ENCODE data around the gene PGAM1.

Gene PGAM1

DNA sequence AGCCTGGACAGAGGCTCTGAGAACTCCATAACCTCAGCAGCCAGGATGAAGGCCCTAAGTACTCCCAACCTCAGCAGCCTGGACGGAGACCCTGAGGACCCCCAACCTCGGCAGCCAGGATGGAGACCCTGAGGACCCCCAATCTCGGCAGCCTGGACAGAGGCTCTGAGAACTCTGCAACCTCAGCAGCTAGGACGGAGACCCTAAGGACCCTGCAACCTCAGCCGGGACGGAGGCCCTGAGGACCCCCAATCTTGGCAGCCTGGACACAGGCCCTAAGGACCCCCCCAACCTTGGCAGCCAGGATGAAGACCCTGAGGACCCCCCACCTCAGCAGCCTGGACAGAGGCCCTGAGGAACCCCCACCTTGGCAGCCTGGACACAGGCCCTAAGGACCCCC, 41.4 kb upstream of the PGAM1 start:
- TF ChIP-seq POLR2AphosphoS5 (IDR thresholded peaks at IDR 0.05; ENCODE audit: low read depth) = no peak
- TF ChIP-seq, protein P1, sequence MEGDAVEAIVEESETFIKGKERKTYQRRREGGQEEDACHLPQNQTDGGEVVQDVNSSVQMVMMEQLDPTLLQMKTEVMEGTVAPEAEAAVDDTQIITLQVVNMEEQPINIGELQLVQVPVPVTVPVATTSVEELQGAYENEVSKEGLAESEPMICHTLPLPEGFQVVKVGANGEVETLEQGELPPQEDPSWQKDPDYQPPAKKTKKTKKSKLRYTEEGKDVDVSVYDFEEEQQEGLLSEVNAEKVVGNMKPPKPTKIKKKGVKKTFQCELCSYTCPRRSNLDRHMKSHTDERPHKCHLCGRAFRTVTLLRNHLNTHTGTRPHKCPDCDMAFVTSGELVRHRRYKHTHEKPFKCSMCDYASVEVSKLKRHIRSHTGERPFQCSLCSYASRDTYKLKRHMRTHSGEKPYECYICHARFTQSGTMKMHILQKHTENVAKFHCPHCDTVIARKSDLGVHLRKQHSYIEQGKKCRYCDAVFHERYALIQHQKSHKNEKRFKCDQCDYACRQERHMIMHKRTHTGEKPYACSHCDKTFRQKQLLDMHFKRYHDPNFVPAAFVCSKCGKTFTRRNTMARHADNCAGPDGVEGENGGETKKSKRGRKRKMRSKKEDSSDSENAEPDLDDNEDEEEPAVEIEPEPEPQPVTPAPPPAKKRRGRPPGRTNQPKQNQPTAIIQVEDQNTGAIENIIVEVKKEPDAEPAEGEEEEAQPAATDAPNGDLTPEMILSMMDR (IDR thresholded peaks at IDR 0.05; ENCODE audit: insufficient read depth, low read length) = no peak
- TF ChIP-seq GABPA (IDR thresholded peaks at IDR 0.05; ENCODE audit: low read depth) = no peak
- no peak for TF ChIP-seq SPI1 (IDR thresholded peaks at IDR 0.05; ENCODE audit: borderline replicate concordance, low read depth)
- TF ChIP-seq, protein P2, sequence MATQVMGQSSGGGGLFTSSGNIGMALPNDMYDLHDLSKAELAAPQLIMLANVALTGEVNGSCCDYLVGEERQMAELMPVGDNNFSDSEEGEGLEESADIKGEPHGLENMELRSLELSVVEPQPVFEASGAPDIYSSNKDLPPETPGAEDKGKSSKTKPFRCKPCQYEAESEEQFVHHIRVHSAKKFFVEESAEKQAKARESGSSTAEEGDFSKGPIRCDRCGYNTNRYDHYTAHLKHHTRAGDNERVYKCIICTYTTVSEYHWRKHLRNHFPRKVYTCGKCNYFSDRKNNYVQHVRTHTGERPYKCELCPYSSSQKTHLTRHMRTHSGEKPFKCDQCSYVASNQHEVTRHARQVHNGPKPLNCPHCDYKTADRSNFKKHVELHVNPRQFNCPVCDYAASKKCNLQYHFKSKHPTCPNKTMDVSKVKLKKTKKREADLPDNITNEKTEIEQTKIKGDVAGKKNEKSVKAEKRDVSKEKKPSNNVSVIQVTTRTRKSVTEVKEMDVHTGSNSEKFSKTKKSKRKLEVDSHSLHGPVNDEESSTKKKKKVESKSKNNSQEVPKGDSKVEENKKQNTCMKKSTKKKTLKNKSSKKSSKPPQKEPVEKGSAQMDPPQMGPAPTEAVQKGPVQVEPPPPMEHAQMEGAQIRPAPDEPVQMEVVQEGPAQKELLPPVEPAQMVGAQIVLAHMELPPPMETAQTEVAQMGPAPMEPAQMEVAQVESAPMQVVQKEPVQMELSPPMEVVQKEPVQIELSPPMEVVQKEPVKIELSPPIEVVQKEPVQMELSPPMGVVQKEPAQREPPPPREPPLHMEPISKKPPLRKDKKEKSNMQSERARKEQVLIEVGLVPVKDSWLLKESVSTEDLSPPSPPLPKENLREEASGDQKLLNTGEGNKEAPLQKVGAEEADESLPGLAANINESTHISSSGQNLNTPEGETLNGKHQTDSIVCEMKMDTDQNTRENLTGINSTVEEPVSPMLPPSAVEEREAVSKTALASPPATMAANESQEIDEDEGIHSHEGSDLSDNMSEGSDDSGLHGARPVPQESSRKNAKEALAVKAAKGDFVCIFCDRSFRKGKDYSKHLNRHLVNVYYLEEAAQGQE (IDR thresholded peaks at IDR 0.05; ENCODE audit: insufficient replicate concordance, low read depth) = no peak
- Histone ChIP-seq H3K27me3 (ENCODE audit: insufficient read depth, poor library complexity, severe bottlenecking) (no peaks in the 10 kb centered on the region), H3K4me3 (replicated peaks; ENCODE audit: insufficient read depth, low read length) (no peak overlapping the region), H3K27ac (replicated peaks) (no peak overlapping the region)
- DNase-seq (ENCODE audit: low read depth in 1 of 2, low spot score in 1 of 2) = no peak

DNA sequence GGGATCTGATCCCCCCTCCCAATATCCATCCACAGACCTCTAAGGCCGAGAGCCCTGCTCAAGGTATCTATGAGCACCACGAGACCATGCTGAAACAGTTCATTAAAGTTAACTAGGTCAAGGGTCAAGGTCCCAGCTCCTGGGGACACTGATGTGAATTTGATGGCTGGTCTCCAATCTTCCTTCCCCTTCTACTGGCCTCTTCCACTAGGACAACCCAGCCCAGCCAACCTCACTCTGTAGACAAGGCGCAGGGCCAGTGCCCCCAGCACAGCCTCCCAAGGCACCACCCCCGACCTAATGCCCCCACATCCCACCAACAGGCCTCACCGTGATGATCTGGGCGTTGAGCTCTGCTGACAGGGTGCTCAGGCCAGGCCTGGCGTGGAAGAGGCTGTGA, 40.4 kb upstream of the PGAM1 start:
- Histone ChIP-seq H3K4me3 (replicated peaks; ENCODE audit: insufficient read depth, low read length) (no peak overlapping the region), H3K27me3 (ENCODE audit: insufficient read depth, poor library complexity, severe bottlenecking) (no peaks in the 10 kb centered on the region), H3K27ac (replicated peaks) (no peak overlapping the region)
- TF ChIP-seq SPI1 (IDR thresholded peaks at IDR 0.05; ENCODE audit: borderline replicate concordance, low read depth) (no peak), POLR2AphosphoS5 (IDR thresholded peaks at IDR 0.05; ENCODE audit: low read depth) (no peak), GABPA (IDR thresholded peaks at IDR 0.05; ENCODE audit: low read depth) (no peak)
- TF ChIP-seq, protein P1 (IDR thresholded peaks at IDR 0.05; ENCODE audit: insufficient read depth, low read length) = no peak
- TF ChIP-seq, protein P2 (IDR thresholded peaks at IDR 0.05; ENCODE audit: insufficient replicate concordance, low read depth) = no peak
- DNase-seq (ENCODE audit: low read depth in 1 of 2, low spot score in 1 of 2) = no peak

DNA sequence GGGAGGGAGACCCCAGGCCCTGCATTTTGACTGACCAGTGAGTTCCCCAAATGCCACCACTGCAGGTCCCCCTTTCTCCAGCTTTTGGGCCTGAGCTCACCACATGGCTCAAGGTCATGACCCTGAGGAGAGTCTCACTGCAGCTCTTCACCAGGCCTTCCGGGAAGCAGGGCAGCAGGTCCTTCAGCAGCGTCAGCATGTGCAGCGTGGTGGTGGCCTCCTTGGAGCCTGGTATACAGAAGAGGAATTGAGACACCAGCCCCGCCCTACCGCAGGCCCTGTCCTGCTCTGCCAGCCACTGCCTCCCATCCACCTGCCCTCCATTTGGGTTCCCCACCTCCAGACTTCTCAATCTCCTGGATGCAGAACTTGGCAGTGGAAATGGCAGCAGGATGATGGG, 37.8 kb upstream of the PGAM1 start:
- no peak for DNase-seq (ENCODE audit: low read depth in 1 of 2, low spot score in 1 of 2)
- Histone ChIP-seq H3K4me3 (replicated peaks; ENCODE audit: insufficient read depth, low read length) (no peak overlapping the region), H3K27ac (replicated peaks) (no peak overlapping the region), H3K27me3 (ENCODE audit: insufficient read depth, poor library complexity, severe bottlenecking) (no peaks in the 10 kb centered on the region)
- TF ChIP-seq POLR2AphosphoS5 (IDR thresholded peaks at IDR 0.05; ENCODE audit: low read depth) (no peak), SPI1 (IDR thresholded peaks at IDR 0.05; ENCODE audit: borderline replicate concordance, low read depth) (no peak), GABPA (IDR thresholded peaks at IDR 0.05; ENCODE audit: low read depth) (no peak)
- TF ChIP-seq, protein P1 (IDR thresholded peaks at IDR 0.05; ENCODE audit: insufficient read depth, low read length) = no peak
- TF ChIP-seq, protein P2 (IDR thresholded peaks at IDR 0.05; ENCODE audit: insufficient replicate concordance, low read depth) = no peak
